ENCODE results near the gene SLC39A3.
A peak's percentile ranks its signal among the peaks of the same experiment; 100 is the strongest.

SLC39A3 gene

GRCh38 chr19:2744113-2744512 is 4.3 kb upstream of the SLC39A3 start:
- no peak for DNase-seq

- no peak for DNase-seq
Observed at GRCh38 chr19:2743099-2743498, 3.3 kb upstream of the SLC39A3 start.

GRCh38 chr19:2740314-2740656 is 468 bp upstream of the SLC39A3 start:
- no peak for DNase-seq

- DNase-seq, result no peak
Observed at GRCh38 chr19:2736550-2737190, 3.1 kb downstream of the SLC39A3 start.

- DNase-seq, result no peak
Observed at GRCh38 chr19:2735374-2735773, 4.4 kb downstream of the SLC39A3 start.

GRCh38 chr19:2734589-2735288 is 5.1 kb downstream of the SLC39A3 start:
- no peak for DNase-seq

- DNase-seq, result no peak
Observed at GRCh38 chr19:2733930-2734588, 5.8 kb downstream of the SLC39A3 start.

- no peak for DNase-seq
Observed at GRCh38 chr19:2732883-2733282, 6.9 kb downstream of the SLC39A3 start.

GRCh38 chr19:2732157-2732725 is 7.6 kb downstream of the SLC39A3 start:
- DNase-seq, result no peak

GRCh38 chr19:2731181-2731995 is 8.4 kb downstream of the SLC39A3 start:
- no peak for DNase-seq

GRCh38 chr19:2729943-2730818 is 9.6 kb downstream of the SLC39A3 start:
- no peak for DNase-seq

GRCh38 chr19:2728783-2729387 is 10.9 kb downstream of the SLC39A3 start:
- DNase-seq, result no peak

GRCh38 chr19:2727640-2727944 is 12.2 kb downstream of the SLC39A3 start:
- no peak for DNase-seq

GRCh38 chr19:2726904-2727639 is 12.7 kb downstream of the SLC39A3 start:
- no peak for DNase-seq

GRCh38 chr19:2726160-2726855 is 13.5 kb downstream of the SLC39A3 start:
- DNase-seq, result no peak

- no peak for DNase-seq
Observed at GRCh38 chr19:2724148-2724557, 15.7 kb downstream of the SLC39A3 start.

- no peak for DNase-seq
Observed at GRCh38 chr19:2723747-2724146, 16.1 kb downstream of the SLC39A3 start.

GRCh38 chr19:2723345-2723715 is 16.5 kb downstream of the SLC39A3 start:
- DNase-seq, result no peak

- DNase-seq, result peak; percentile 9
Observed at GRCh38 chr19:2722541-2723344, 17.1 kb downstream of the SLC39A3 start.

Measured in fibroblast of upper back skin (primary cell).